ENCODE measurements around the gene C1orf94. TPM values are rescaled to one million over a fixed set of nuclear protein-coding genes. Genes with fewer than 3 reads are reported as not detected.

The C1orf94 gene
- polyA plus RNA-seq, 4 donors, result 0.07 to 0.10 TPM; not detected in 2

DNA sequence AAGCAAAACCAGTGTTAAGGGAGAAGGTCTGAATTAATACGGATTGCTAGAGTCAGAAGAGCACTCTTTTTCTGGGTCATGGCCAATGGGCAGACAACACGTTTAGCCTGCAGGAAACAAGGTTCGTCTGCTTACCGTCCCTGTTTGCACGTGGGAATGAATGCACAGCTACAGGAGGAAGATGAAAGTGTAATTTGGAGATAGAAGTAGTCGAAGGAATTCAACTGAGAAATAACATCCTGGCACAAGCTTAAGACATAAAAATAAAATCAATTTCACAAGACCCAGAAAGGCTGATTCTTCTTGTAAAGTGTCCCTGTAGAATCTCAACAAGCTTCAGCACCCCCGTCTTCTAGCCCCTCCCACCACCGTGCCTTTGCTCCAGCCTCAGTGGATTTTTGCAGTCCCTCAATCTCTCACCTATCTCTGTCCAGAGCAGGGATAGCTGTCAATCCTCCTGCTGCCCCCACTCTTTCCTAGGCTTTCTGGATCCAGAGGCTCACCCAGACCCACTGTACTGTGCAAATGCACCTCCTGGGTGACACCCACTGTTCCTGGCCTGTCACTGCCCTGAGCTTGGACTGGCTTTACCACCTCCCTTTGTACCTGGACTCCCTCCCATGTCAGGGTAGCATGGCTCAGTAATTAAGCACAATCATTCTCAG, 60.6 kb downstream of the C1orf94 start:
- no peak for DNase-seq (ENCODE audit: low read depth in 4 of 4, low spot score in 3 of 4)

DNA sequence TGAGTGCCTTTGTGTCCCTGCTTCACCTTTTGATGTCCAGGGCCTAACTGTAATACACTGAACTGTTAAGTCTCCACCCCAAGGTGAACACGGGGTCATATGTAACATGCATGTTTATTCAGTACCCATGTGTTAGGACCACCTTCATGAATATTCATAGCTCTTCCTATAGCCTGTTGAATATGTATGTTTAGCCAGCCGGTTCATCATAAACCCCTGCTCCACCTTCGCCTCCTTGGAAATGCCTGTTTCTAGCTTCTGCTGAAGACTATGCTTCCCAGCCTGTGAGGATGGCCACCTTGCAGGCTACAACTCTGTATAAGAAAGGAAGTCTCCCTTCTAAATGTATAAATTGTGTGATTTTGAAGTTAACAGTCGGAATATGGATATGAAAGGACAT, 69.3 kb downstream of the C1orf94 start:
- no peak for DNase-seq (ENCODE audit: low read depth in 4 of 4, low spot score in 3 of 4)

- no peak for DNase-seq (ENCODE audit: low read depth in 4 of 4, low spot score in 3 of 4)
Measured at GRCh38 chr1:34250342-34250741, 73.6 kb downstream of the C1orf94 start.

GRCh38 chr1:34262023-34262853, 85.5 kb downstream of the C1orf94 start:
- no peak for DNase-seq (ENCODE audit: low read depth in 4 of 4, low spot score in 3 of 4)

DNA sequence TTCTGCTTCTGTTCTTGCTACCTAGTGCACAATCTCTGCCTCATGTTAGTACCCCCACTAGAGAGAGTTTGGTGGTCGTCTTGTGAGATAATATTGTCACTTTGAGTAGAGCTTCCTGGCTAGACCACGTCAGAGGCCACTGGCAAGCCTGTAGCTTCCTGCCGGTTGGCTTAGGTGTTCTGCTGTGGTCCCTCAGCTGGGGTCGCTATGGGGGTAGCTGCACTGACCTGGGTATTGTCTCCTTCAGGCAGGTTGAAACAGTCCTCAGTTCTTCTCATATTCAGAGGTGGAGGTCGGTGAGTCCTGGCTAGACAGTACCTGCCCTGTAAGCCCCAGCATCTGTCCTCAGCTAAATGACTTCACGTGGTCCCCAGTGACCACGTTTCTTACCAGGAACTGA, 86.2 kb downstream of the C1orf94 start:
- no peak for DNase-seq (ENCODE audit: low read depth in 4 of 4, low spot score in 3 of 4)

DNA sequence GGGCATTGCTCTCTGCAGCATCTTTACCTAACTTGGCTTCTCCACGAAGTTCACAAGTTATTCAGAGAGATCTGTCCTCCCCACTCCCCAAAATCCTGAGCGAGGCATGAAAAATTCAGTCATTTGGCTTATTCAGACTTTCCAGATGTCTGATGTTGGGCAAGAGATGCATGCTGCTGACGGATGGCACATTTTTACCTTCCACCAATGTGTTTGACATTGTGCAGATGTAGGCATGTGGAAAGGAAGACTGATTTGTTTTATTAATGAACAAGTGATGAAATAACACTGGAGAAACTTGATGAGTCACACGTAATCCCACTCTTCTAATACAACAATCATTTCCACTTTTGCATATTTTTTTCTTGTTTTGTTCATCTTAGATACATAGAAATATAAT, 86.7 kb downstream of the C1orf94 start:
- DNase-seq (ENCODE audit: low read depth in 4 of 4, low spot score in 3 of 4), result no peak

DNA sequence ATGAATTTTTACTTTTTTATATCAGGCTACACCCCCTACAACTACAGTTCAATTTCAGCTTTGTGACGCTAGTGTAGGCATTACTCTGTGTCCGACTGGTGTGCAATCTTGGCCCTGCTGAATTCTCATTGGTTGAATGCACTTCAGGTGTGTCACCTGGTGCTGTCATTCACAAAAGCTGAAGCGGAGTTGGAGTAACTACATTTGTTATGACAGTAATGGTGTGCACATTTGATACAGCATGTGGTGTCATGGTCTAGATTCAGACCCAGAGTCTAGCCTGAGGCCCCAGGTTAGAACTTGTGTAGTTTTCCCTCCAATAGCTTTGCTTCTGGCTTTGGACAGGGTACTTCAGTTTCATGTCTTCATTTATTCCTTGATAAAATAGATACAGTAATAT, 88.7 kb downstream of the C1orf94 start:
- DNase-seq (ENCODE audit: low read depth in 4 of 4, low spot score in 3 of 4), result no peak

GRCh38 chr1:34266127-34266951, 89.6 kb downstream of the C1orf94 start:
- DNase-seq (ENCODE audit: low read depth in 4 of 4, low spot score in 3 of 4), result no peak

- DNase-seq (ENCODE audit: low read depth in 4 of 4, low spot score in 3 of 4), result no peak
Measured at GRCh38 chr1:34267326-34267725, 90.6 kb downstream of the C1orf94 start.

DNA sequence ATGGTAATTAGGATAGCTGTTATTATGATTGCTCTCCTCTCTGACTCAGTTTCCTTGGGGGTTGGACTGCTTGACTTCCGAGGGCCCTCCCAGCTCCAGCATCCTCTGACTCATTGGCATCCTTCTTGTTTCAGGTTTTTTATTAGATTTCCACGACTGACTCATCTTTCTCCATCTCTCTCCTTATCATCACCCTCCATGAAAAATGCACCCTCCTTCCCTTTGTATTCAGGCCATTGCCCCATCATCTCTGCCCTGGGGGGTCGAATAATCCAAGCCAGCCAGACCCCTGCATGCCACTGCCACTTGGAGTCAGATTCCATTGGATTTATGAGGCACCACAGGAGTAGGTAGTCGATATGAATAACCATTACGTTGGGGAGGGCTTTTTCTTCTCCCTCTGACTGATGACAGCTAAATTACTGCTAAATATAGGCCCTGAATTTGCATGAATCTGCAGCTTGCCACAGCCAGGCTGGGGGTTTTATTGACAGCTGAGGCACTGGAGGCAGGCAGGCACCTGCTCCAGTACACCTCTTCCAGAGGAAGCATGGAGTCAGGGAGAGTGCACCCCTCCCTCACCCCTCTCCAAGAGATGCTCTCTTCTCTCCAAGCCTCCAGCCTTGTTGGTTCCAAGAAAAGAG, 91.7 kb downstream of the C1orf94 start:
- no peak for DNase-seq (ENCODE audit: low read depth in 4 of 4, low spot score in 3 of 4)

Other genes with a start within 250 kb of the C1orf94 start
- 1 to 10 TPM in 3 of 4 donors, under 1 TPM in 1; 0.83 to 1.3 (median 1.2) TPM for gene CSMD2, start 11.7 kb upstream of the C1orf94 start, polyA plus RNA-seq (ENCODE audit: insufficient read length in 4 of 4)

Data from right renal pelvis (tissue), 4 donors.